ENCODE data around the gene TRAPPC6A.
A peak's percentile ranks its signal among the peaks of the same experiment; 100 is the strongest.

Gene TRAPPC6A

GRCh38 chr19:45186509-45187334 is 8.7 kb upstream of the TRAPPC6A start:
- no peak for DNase-seq (ENCODE audit: low read depth)
- H3K4me3 ChIP-seq (replicated peaks; ENCODE audit: low read depth, low read length): no peak overlapping the region
- TF ChIP-seq CTCF (IDR thresholded peaks at IDR 0.05; ENCODE audit: low read length, missing control alignments): no peak

- TF ChIP-seq CTCF (IDR thresholded peaks at IDR 0.05; ENCODE audit: low read length, missing control alignments): no peak
- DNase-seq (ENCODE audit: low read depth): no peak
- no peak overlapping the region for H3K4me3 ChIP-seq (replicated peaks; ENCODE audit: low read depth, low read length)
These were observed 6.1 kb upstream of the TRAPPC6A start for GRCh38 chr19:45184115-45184514.

GRCh38 chr19:45182758-45183157 is 4.7 kb upstream of the TRAPPC6A start:
- TF ChIP-seq CTCF (IDR thresholded peaks at IDR 0.05; ENCODE audit: low read length, missing control alignments): no peak
- DNase-seq (ENCODE audit: low read depth): no peak
- no peak overlapping the region for H3K4me3 ChIP-seq (replicated peaks; ENCODE audit: low read depth, low read length)

- H3K4me3 ChIP-seq (replicated peaks; ENCODE audit: low read depth, low read length): no peak overlapping the region
- DNase-seq (ENCODE audit: low read depth): no peak
- no peak for TF ChIP-seq CTCF (IDR thresholded peaks at IDR 0.05; ENCODE audit: low read length, missing control alignments)
These were observed 2.9 kb upstream of the TRAPPC6A start for GRCh38 chr19:45180936-45181335.

GRCh38 chr19:45179892-45180370 is 1.9 kb upstream of the TRAPPC6A start:
- no peak for DNase-seq (ENCODE audit: low read depth)
- no peak for TF ChIP-seq CTCF (IDR thresholded peaks at IDR 0.05; ENCODE audit: low read length, missing control alignments)
- peak overlapping the region; percentile 97 for H3K4me3 ChIP-seq (replicated peaks; ENCODE audit: low read depth, low read length)

GRCh38 chr19:45179072-45179891 is 1.2 kb upstream of the TRAPPC6A start:
- peak overlapping the region; percentile 97 for H3K4me3 ChIP-seq (replicated peaks; ENCODE audit: low read depth, low read length)
- DNase-seq (ENCODE audit: low read depth): peak; percentile 33
- TF ChIP-seq CTCF (IDR thresholded peaks at IDR 0.05; ENCODE audit: low read length, missing control alignments): no peak
